ENCODE results near the gene COL23A1. TPM values are rescaled to one million over a fixed set of nuclear protein-coding genes. Genes with fewer than 3 reads are reported as not detected.
"Not testable (repeated sequence)": the region's sequence is repeated elsewhere in the genome, so short reads cannot be mapped to it uniquely, and the experiment has no call there.

The COL23A1 gene
- total and polyA plus RNA-seq, 2 experiments from 2014 or later = 1.1 to 5.1 TPM

DNA sequence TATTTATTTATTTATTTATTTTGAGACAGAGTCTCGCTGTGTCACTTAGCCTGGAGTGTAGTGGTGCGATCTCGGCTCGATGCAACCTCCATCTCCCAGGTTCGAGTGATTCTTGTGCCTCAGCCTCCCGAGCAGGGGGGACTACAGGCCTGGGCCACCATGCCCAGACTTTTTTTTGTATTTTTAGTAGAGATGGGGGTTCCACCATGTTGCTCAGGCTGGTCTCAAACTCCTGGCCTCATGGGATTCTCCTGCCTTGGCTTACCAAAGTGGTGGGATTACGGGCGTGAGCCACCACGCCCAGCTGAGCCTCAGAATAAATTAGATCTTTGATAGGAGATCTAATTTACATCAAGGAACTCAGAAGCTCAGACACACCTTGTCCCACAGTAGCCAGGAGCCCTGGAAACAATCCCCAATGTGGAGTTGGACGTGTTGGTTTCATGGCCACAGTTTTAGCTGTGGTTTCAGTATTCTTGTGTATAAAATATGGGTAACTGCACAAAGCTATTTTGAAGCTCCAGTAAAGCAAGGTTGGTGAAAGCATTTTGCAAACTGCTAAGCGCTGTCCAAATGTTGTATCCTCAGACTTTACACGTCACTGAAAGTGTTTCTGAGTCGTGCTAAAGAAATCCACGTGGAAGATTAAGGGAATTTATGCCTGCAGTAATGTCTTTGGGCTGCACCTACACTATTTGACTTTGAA is 388.8 kb downstream of the COL23A1 start:
- no peaks in the 10 kb centered on the region for H3K27me3 ChIP-seq
- peaks cover 14% of the 10 kb centered on the region for H3K79me2 ChIP-seq
- H3K36me3 ChIP-seq (replicated peaks; ENCODE audit: insufficient read depth, low read depth) = no peaks in the 10 kb centered on the region
- H3K4me1 ChIP-seq (ENCODE audit: insufficient read depth) = peaks cover 9% of the 10 kb centered on the region
- no peaks in the 10 kb centered on the region for H3K9me2 ChIP-seq (replicated peaks; ENCODE audit: insufficient read depth)
- no peak overlapping the region for H2AFZ ChIP-seq
- DNase-seq (ENCODE audit: low spot score) = no peak
- no peak overlapping the region for H3K4me2 ChIP-seq
- no peak overlapping the region for H3K4me3 ChIP-seq
- no peak overlapping the region for H3K27ac ChIP-seq
- H3K9me3 ChIP-seq (ENCODE audit: low read depth) = no peaks in the 10 kb centered on the region
- TF ChIP-seq EZH2 (IDR thresholded peaks at IDR 0.05; ENCODE audit: borderline replicate concordance) (no peak), EZH2phosphoT487 (IDR thresholded peaks at IDR 0.05; ENCODE audit: low read depth, severe bottlenecking, unreplicated experiment) (no peak)
- TF ChIP-seq, protein P1, sequence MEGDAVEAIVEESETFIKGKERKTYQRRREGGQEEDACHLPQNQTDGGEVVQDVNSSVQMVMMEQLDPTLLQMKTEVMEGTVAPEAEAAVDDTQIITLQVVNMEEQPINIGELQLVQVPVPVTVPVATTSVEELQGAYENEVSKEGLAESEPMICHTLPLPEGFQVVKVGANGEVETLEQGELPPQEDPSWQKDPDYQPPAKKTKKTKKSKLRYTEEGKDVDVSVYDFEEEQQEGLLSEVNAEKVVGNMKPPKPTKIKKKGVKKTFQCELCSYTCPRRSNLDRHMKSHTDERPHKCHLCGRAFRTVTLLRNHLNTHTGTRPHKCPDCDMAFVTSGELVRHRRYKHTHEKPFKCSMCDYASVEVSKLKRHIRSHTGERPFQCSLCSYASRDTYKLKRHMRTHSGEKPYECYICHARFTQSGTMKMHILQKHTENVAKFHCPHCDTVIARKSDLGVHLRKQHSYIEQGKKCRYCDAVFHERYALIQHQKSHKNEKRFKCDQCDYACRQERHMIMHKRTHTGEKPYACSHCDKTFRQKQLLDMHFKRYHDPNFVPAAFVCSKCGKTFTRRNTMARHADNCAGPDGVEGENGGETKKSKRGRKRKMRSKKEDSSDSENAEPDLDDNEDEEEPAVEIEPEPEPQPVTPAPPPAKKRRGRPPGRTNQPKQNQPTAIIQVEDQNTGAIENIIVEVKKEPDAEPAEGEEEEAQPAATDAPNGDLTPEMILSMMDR (IDR thresholded peaks at IDR 0.05; ENCODE audit: poor library complexity) = no peak
- WGBS (ENCODE audit: low lambda C conversion rate, missing lambda C conversion rate) = 86% methylated on average over 14 of the region's 14 CpGs
- peaks cover 13% of the 10 kb centered on the region for H4K20me1 ChIP-seq (ENCODE audit: insufficient read depth, poor library complexity, severe bottlenecking)

DNA sequence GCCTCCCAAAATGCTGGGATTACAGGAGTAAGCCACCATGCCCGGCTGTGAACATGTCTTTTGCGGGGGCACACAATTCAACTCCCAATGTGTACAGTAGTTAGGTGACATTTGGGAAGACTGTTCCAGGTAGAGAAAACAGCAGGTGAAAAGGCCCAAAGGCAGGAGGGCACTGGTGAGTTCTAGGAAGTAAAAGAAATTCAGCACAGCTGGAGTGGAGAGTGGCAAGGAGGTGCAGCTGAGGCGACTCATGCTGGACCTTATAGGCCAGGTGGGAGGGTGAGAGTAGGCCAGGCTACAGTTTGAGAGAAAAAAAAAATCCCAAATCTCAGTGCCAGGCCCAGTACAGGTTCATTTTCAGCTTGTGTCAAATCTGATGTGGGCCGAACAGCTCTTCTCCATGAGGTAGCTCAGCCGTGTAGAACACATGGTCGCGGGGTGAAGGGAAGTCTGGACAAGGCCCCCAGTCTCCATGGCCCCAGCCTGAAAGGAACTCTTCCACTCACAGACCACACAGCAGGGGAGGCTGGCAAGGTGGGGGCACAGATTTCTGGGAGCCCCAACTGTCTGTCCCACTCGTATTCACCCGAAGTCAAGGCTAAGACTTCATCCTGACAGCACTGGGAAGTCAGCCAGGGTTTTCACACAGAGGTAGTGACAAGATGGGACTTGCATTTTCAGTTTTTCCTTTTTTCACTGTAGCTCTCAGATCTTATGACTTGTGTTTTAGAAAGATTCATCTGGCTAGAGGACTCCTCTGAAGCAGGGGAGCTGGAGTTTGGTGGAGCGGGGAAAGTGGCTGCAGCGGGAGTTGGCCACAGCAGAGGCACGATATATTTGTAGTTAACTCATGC is 390.4 kb downstream of the COL23A1 start:
- Histone ChIP-seq H3K4me3 (no peak overlapping the region), H3K4me2 (no peak overlapping the region)
- TF ChIP-seq, protein P1 (IDR thresholded peaks at IDR 0.05; ENCODE audit: poor library complexity) = no peak
- TF ChIP-seq EZH2 (IDR thresholded peaks at IDR 0.05; ENCODE audit: borderline replicate concordance) = no peak
- no peak for TF ChIP-seq EZH2phosphoT487 (IDR thresholded peaks at IDR 0.05; ENCODE audit: low read depth, severe bottlenecking, unreplicated experiment)

DNA sequence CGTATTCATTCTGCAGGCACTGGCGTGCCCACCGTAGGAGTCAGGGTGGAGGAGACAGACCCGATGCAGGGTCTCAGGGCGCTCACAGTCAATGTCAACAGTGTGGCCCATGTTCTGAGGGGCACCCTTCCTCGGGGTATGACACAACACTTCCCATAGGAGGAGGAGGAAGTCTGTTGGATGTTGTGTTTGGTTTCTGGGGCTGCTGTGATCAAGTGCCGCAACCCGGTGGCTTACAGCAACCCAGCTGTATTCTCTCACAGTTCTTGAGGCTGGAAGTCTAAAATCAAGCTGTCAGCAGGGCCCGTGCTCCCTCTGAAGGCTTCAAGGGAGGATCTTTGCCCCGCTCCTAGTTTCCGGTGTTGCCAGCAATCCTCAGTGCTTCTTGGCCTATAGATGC is 391.5 kb downstream of the COL23A1 start:
- Histone ChIP-seq H3K4me1 (ENCODE audit: insufficient read depth) (no peaks in the 10 kb centered on the region), H3K27ac (no peak overlapping the region), H3K4me3 (no peak overlapping the region), H3K9me2 (replicated peaks; ENCODE audit: insufficient read depth) (no peaks in the 10 kb centered on the region), H3K4me2 (no peak overlapping the region), H3K36me3 (replicated peaks; ENCODE audit: insufficient read depth, low read depth) (no peaks in the 10 kb centered on the region), H2AFZ (no peak overlapping the region), H4K20me1 (ENCODE audit: insufficient read depth, poor library complexity, severe bottlenecking) (no peaks in the 10 kb centered on the region), H3K27me3 (no peaks in the 10 kb centered on the region), H3K9me3 (ENCODE audit: low read depth) (no peaks in the 10 kb centered on the region), H3K79me2 (no peaks in the 10 kb centered on the region)
- DNase-seq (ENCODE audit: low spot score) = no peak
- TF ChIP-seq, protein P1 (IDR thresholded peaks at IDR 0.05; ENCODE audit: poor library complexity) = no peak
- TF ChIP-seq EZH2phosphoT487 (IDR thresholded peaks at IDR 0.05; ENCODE audit: low read depth, severe bottlenecking, unreplicated experiment) (no peak), EZH2 (IDR thresholded peaks at IDR 0.05; ENCODE audit: borderline replicate concordance) (no peak)
- WGBS (ENCODE audit: low lambda C conversion rate, missing lambda C conversion rate) = 88% methylated on average over 11 of the region's 11 CpGs

More for the DNA sequence above, 390.4 kb downstream of the COL23A1 start:
- Histone ChIP-seq H3K4me1 (ENCODE audit: insufficient read depth) (no peaks in the 10 kb centered on the region), H3K27ac (no peak overlapping the region), H3K36me3 (replicated peaks; ENCODE audit: insufficient read depth, low read depth) (no peaks in the 10 kb centered on the region), H3K27me3 (no peaks in the 10 kb centered on the region), H3K79me2 (peaks cover 2% of the 10 kb centered on the region), H3K9me3 (ENCODE audit: low read depth) (no peaks in the 10 kb centered on the region), H4K20me1 (ENCODE audit: insufficient read depth, poor library complexity, severe bottlenecking) (no peaks in the 10 kb centered on the region), H2AFZ (no peak overlapping the region), H3K9me2 (replicated peaks; ENCODE audit: insufficient read depth) (no peaks in the 10 kb centered on the region)
- no peak for DNase-seq (ENCODE audit: low spot score)
- WGBS (ENCODE audit: low lambda C conversion rate, missing lambda C conversion rate) = 89% methylated on average over 12 of the region's 12 CpGs

DNA sequence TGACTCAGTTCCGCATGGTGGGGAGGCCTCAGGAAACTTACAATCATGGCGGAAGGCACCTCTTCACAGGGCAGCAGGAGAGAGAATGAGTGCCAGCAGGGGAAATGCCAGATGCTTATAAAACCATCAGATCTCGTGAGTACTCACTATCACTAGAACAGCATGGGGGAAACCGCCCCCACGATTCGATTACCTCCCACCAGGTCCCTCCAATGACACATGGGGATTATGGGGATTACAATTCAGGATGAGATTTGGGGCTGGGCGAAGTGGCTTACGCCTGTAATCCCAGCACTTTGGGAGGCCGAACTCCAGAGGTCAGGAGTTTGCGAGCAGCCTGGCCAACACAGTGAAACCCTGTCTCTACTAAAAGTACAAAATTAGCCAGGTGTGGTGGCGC is 392.0 kb downstream of the COL23A1 start:
- WGBS (ENCODE audit: low lambda C conversion rate, missing lambda C conversion rate) = 76% methylated on average over 11 of the region's 11 CpGs

More for the DNA sequence above, 392.0 kb downstream of the COL23A1 start:
- not testable (repeated sequence) for H3K9me3 ChIP-seq (ENCODE audit: low read depth); H3K27me3 ChIP-seq; DNase-seq (ENCODE audit: low spot score); H3K4me1 ChIP-seq (ENCODE audit: insufficient read depth); H2AFZ ChIP-seq; H3K9me2 ChIP-seq (replicated peaks; ENCODE audit: insufficient read depth); H3K27ac ChIP-seq; H3K36me3 ChIP-seq (replicated peaks; ENCODE audit: insufficient read depth, low read depth); H4K20me1 ChIP-seq (ENCODE audit: insufficient read depth, poor library complexity, severe bottlenecking); H3K79me2 ChIP-seq; H3K4me3 ChIP-seq; H3K4me2 ChIP-seq

Measured in hepatocyte (in vitro differentiated cells).